H1 (cell line): ENCODE results near the gene SLC48A1. TPM values are rescaled to one million over a fixed set of nuclear protein-coding genes. Genes with fewer than 3 reads are reported as not detected.

Experiments used
- ASH2L ChIP-seq: fragments of 200-600, 300-600 bp; sonication (generic); IDR thresholded peaks from one replicate; pipeline ENCODE4 v1.7.1; 2017; ENCODE audit warnings: low read length
- EP300 ChIP-seq, 2 experiments: IDR thresholded peaks; 1 replicate in 1 of 2; 2 replicates in 1 of 2; pipeline ENCODE4 v1.6.1; 2011 to 2012; ENCODE audit warnings: low read depth in 2 of 2, low read length in 2 of 2, mild to moderate bottlenecking in 2 of 2, borderline replicate concordance in 1 of 2, inconsistent platforms in 1 of 2, moderate library complexity in 1 of 2
- GABPA ChIP-seq: IDR thresholded peaks from 2 replicates; pipeline ENCODE4 v1.6.1; 2011; ENCODE audit warnings: mild to moderate bottlenecking, low read length, moderate library complexity, borderline replicate concordance; ENCODE audit not compliant: insufficient read depth
- SIN3A ChIP-seq, 2 experiments: IDR thresholded peaks in 1 of 2; conservative IDR thresholded peaks in 1 of 2; 2 replicates each; pipeline ENCODE4 v1.6.1; 2011 to 2012; ENCODE audit warnings: low read length in 2 of 2, improper control_type of control experiment in 1 of 2, low read depth in 1 of 2, mild to moderate bottlenecking in 1 of 2
- TAF1 ChIP-seq: IDR thresholded peaks from 2 replicates; pipeline ENCODE4 v1.6.1; 2011; ENCODE audit warnings: mild to moderate bottlenecking, low read depth, low read length
- polyA plus RNA-seq, 7 experiments: library from polyadenylated mRNA; depleted of rRNA in 3 of 7; stranded (reverse) in 5 of 7; unstranded in 2 of 7; fragments of >200 nt in 5 of 7; fragments of 200-250 nt in 2 of 7; gene quantifications; 1 replicate in 5 of 7; 2 replicates in 1 of 7; 4 replicates in 1 of 7; pipeline versions ENCODE4 v1.2.1 to v1.2.3, GENCODE V29; 2011 to 2013; ENCODE audit warnings: missing spikeins in 2 of 7, mixed read lengths in 2 of 7
- total RNA-seq: library from RNA; stranded (reverse); fragmentation: NEBNext Ultra II Directional; extraction: Animal tissue kit (Norgen Biotek cat#: 25700); gene quantifications from 2 replicates; pipeline ENCODE4 v1.2.1, GENCODE V29; 2021
- TF ChIP-seq, protein P1 (sequence below): IDR thresholded peaks from 2 replicates; pipeline ENCODE4 v1.6.1; 2012; ENCODE audit warnings: low read length, inconsistent platforms
- TF ChIP-seq, protein P2 (sequence below): fragments of 300-600 bp; sonication (generic); IDR thresholded peaks from 2 replicates; pipeline ENCODE4 v1.7.1; 2012; ENCODE audit warnings: low read length, moderate library complexity, mild to moderate bottlenecking, inconsistent platforms; ENCODE audit not compliant: insufficient replicate concordance

The SLC48A1 gene
- total and polyA plus RNA-seq, 2 of the 8 experiments (the other 6 are each of a cell fraction or from before 2014, with no cell fraction given) = 9.5 to 14.1 TPM

DNA sequence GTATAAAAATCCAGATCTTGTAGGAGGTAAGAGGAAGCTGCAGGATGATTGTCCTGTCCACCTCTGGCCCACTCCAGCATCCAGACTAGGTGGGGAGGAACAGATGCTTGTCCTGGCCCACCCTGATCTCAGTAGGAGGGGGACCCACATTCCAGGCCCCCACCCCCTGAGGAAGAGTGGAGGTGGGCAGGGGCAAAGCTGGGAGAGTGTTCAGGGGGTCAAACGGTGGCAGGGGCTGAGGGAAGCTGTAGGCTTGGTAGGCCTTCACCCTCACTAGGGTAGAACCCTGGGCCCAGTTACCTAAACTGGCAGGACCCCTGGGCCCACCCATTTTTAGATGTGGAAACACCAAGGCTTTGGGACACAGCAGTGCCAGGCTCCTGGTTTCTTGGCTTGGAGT is 4.1 kb downstream of the SLC48A1 start (continued):
- no peak for TF ChIP-seq GABPA
- TF ChIP-seq ASH2L = no peak
- no peak for TF ChIP-seq SIN3A (conservative IDR thresholded peaks at IDR 0.05 in 1 of 2, IDR thresholded peaks at IDR 0.05 in 1 of 2; ENCODE audit: low read depth in 1 of 2, low read length in 2 of 2)
- TF ChIP-seq EP300 (IDR thresholded peaks at IDR 0.05; ENCODE audit: borderline replicate concordance in 1 of 2, low read depth in 2 of 2, low read length in 2 of 2) = no peak
- TF ChIP-seq TAF1 = no peak
- TF ChIP-seq, protein P1, sequence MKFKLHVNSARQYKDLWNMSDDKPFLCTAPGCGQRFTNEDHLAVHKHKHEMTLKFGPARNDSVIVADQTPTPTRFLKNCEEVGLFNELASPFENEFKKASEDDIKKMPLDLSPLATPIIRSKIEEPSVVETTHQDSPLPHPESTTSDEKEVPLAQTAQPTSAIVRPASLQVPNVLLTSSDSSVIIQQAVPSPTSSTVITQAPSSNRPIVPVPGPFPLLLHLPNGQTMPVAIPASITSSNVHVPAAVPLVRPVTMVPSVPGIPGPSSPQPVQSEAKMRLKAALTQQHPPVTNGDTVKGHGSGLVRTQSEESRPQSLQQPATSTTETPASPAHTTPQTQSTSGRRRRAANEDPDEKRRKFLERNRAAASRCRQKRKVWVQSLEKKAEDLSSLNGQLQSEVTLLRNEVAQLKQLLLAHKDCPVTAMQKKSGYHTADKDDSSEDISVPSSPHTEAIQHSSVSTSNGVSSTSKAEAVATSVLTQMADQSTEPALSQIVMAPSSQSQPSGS = no peak
- TF ChIP-seq, protein P2, sequence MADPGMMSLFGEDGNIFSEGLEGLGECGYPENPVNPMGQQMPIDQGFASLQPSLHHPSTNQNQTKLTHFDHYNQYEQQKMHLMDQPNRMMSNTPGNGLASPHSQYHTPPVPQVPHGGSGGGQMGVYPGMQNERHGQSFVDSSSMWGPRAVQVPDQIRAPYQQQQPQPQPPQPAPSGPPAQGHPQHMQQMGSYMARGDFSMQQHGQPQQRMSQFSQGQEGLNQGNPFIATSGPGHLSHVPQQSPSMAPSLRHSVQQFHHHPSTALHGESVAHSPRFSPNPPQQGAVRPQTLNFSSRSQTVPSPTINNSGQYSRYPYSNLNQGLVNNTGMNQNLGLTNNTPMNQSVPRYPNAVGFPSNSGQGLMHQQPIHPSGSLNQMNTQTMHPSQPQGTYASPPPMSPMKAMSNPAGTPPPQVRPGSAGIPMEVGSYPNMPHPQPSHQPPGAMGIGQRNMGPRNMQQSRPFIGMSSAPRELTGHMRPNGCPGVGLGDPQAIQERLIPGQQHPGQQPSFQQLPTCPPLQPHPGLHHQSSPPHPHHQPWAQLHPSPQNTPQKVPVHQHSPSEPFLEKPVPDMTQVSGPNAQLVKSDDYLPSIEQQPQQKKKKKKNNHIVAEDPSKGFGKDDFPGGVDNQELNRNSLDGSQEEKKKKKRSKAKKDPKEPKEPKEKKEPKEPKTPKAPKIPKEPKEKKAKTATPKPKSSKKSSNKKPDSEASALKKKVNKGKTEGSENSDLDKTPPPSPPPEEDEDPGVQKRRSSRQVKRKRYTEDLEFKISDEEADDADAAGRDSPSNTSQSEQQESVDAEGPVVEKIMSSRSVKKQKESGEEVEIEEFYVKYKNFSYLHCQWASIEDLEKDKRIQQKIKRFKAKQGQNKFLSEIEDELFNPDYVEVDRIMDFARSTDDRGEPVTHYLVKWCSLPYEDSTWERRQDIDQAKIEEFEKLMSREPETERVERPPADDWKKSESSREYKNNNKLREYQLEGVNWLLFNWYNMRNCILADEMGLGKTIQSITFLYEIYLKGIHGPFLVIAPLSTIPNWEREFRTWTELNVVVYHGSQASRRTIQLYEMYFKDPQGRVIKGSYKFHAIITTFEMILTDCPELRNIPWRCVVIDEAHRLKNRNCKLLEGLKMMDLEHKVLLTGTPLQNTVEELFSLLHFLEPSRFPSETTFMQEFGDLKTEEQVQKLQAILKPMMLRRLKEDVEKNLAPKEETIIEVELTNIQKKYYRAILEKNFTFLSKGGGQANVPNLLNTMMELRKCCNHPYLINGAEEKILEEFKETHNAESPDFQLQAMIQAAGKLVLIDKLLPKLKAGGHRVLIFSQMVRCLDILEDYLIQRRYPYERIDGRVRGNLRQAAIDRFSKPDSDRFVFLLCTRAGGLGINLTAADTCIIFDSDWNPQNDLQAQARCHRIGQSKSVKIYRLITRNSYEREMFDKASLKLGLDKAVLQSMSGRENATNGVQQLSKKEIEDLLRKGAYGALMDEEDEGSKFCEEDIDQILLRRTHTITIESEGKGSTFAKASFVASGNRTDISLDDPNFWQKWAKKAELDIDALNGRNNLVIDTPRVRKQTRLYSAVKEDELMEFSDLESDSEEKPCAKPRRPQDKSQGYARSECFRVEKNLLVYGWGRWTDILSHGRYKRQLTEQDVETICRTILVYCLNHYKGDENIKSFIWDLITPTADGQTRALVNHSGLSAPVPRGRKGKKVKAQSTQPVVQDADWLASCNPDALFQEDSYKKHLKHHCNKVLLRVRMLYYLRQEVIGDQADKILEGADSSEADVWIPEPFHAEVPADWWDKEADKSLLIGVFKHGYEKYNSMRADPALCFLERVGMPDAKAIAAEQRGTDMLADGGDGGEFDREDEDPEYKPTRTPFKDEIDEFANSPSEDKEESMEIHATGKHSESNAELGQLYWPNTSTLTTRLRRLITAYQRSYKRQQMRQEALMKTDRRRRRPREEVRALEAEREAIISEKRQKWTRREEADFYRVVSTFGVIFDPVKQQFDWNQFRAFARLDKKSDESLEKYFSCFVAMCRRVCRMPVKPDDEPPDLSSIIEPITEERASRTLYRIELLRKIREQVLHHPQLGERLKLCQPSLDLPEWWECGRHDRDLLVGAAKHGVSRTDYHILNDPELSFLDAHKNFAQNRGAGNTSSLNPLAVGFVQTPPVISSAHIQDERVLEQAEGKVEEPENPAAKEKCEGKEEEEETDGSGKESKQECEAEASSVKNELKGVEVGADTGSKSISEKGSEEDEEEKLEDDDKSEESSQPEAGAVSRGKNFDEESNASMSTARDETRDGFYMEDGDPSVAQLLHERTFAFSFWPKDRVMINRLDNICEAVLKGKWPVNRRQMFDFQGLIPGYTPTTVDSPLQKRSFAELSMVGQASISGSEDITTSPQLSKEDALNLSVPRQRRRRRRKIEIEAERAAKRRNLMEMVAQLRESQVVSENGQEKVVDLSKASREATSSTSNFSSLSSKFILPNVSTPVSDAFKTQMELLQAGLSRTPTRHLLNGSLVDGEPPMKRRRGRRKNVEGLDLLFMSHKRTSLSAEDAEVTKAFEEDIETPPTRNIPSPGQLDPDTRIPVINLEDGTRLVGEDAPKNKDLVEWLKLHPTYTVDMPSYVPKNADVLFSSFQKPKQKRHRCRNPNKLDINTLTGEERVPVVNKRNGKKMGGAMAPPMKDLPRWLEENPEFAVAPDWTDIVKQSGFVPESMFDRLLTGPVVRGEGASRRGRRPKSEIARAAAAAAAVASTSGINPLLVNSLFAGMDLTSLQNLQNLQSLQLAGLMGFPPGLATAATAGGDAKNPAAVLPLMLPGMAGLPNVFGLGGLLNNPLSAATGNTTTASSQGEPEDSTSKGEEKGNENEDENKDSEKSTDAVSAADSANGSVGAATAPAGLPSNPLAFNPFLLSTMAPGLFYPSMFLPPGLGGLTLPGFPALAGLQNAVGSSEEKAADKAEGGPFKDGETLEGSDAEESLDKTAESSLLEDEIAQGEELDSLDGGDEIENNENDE = no peak
- TF ChIP-seq, all 59 proteins: peak for 0
